GM12878 (cell line): ENCODE results near the gene PCLAF.

ENCODE experiments used
- EGR1 ChIP-seq, 2 experiments: IDR thresholded peaks; 1 replicate in 1 of 2; 2 replicates in 1 of 2; pipeline ENCODE4 v1.6.1; 2011 to 2012; ENCODE audit warnings: low read depth in 2 of 2, low read length in 2 of 2, borderline replicate concordance in 1 of 2, mild to moderate bottlenecking in 1 of 2, moderate library complexity in 1 of 2
- ESRRA ChIP-seq: IDR thresholded peaks from 2 replicates; pipeline ENCODE4 v1.6.1; 2012; ENCODE audit warnings: mild to moderate bottlenecking, low read length, improper control_type of control experiment
- LARP7 ChIP-seq: fragments of 450-650 bp; IDR thresholded peaks from 2 replicates; pipeline ENCODE4 v1.6.1; 2017; ENCODE audit warnings: mild to moderate bottlenecking
- NFYB ChIP-seq: IDR thresholded peaks from 2 replicates; pipeline ENCODE4 v1.6.1; 2011; ENCODE audit warnings: low read depth, mild to moderate bottlenecking, low read length, improper control_type of control experiment, moderate library complexity; ENCODE audit not compliant: insufficient read depth
- POLR2A ChIP-seq: IDR thresholded peaks from 2 replicates; pipeline ENCODE4 v1.6.1; 2011; ENCODE audit warnings: low read depth, mild to moderate bottlenecking, low read length
- SPI1 ChIP-seq: IDR thresholded peaks from 2 replicates; pipeline ENCODE4 v1.6.1; 2011; ENCODE audit warnings: low read depth, mild to moderate bottlenecking, low read length, moderate library complexity, borderline replicate concordance; ENCODE audit not compliant: insufficient read depth
- TF ChIP-seq, protein P1 (sequence below), 3 experiments: IDR thresholded peaks in 2 of 3; conservative IDR thresholded peaks in 1 of 3; 2 replicates each; pipeline ENCODE4 v1.5.1; 2011; ENCODE audit warnings: low read depth in 3 of 3, low read length in 3 of 3, mild to moderate bottlenecking in 3 of 3, control low read depth in 2 of 3, moderate library complexity in 2 of 3, inconsistent platforms in 1 of 3, mixed read lengths in 1 of 3; ENCODE audit not compliant: control insufficient read depth in 2 of 3, insufficient read depth in 1 of 3; ENCODE audit errors: extremely low read depth in 1 of 3
- TF ChIP-seq, protein P2 (sequence below): fragments of 450-650 bp; IDR thresholded peaks from 2 replicates; pipeline ENCODE4 v1.6.1; 2017; ENCODE audit warnings: borderline replicate concordance

DNA sequence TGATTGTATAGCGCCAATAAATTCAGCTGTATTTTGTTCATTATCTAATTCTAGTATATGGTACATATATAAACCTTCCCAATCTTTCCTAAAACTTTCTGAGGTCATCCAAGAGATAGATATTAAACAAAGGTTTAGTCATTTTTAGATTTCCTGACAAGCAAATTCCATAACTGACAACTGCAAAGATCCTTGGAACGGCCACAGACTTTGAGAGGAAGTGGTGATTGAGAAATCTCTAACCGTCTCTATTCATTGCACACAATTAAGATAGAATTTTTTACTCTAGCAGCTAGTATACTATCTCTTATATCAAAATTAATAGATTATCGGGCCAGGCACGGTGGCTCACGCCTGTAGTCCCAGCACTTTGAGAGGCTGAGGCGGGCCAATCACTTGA is 30.0 kb downstream of the PCLAF start:
- TF ChIP-seq, protein P1, sequence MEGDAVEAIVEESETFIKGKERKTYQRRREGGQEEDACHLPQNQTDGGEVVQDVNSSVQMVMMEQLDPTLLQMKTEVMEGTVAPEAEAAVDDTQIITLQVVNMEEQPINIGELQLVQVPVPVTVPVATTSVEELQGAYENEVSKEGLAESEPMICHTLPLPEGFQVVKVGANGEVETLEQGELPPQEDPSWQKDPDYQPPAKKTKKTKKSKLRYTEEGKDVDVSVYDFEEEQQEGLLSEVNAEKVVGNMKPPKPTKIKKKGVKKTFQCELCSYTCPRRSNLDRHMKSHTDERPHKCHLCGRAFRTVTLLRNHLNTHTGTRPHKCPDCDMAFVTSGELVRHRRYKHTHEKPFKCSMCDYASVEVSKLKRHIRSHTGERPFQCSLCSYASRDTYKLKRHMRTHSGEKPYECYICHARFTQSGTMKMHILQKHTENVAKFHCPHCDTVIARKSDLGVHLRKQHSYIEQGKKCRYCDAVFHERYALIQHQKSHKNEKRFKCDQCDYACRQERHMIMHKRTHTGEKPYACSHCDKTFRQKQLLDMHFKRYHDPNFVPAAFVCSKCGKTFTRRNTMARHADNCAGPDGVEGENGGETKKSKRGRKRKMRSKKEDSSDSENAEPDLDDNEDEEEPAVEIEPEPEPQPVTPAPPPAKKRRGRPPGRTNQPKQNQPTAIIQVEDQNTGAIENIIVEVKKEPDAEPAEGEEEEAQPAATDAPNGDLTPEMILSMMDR (IDR thresholded peaks at IDR 0.05 in 2 of 3, conservative IDR thresholded peaks at IDR 0.05 in 1 of 3; ENCODE audit: control insufficient read depth in 2 of 3, extremely low read depth in 1 of 3, insufficient read depth in 1 of 3, low read depth in 3 of 3, low read length in 3 of 3): no peak
- TF ChIP-seq, protein P2, sequence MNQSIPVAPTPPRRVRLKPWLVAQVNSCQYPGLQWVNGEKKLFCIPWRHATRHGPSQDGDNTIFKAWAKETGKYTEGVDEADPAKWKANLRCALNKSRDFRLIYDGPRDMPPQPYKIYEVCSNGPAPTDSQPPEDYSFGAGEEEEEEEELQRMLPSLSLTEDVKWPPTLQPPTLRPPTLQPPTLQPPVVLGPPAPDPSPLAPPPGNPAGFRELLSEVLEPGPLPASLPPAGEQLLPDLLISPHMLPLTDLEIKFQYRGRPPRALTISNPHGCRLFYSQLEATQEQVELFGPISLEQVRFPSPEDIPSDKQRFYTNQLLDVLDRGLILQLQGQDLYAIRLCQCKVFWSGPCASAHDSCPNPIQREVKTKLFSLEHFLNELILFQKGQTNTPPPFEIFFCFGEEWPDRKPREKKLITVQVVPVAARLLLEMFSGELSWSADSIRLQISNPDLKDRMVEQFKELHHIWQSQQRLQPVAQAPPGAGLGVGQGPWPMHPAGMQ: no peak
- TF ChIP-seq NFYB: no peak
- no peak for TF ChIP-seq EGR1 (IDR thresholded peaks at IDR 0.05; ENCODE audit: borderline replicate concordance in 1 of 2, low read depth in 2 of 2, low read length in 2 of 2)
- no peak for TF ChIP-seq ESRRA
- no peak for TF ChIP-seq LARP7
- no peak for TF ChIP-seq POLR2A
- no peak for TF ChIP-seq SPI1
